Fibroblast of lung (primary cell): ENCODE data around the gene PDE10A.

ENCODE experiments used
- EZH2 ChIP-seq: IDR thresholded peaks from 2 replicates; pipeline ENCODE4 v1.5.1; 2012; ENCODE audit warnings: low read length, control low read depth, mild to moderate bottlenecking; ENCODE audit errors: missing control alignments
- TF ChIP-seq, protein P1 (sequence below), 2 donors: IDR thresholded peaks in 1 of 2; conservative IDR thresholded peaks in 1 of 2; 1 replicate in 1 of 2; 2 replicates in 1 of 2; pipeline ENCODE4 v1.5.1; 2011 to 2012; ENCODE audit warnings: low read length in 2 of 2, control low read depth in 1 of 2, inconsistent platforms in 1 of 2, low read depth in 1 of 2, mild to moderate bottlenecking in 1 of 2

DNA sequence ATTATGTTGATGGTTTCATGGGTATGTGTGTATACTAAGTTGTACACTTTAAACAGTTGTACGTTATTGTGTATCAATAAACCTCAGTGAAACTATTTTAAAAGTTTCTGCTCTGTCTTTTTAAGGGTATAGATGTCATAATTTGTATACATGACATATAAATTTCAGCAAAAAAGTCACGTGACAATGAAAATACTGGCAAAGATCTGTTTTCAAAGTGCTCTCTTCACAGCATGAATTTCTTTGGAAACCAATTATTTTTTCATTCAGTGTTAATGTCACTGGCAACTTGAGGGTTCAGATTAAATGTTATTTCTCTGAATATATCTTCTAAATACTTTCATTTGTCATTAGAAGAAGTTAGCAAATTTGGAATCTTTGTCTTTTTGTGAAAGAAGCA, 261.9 kb downstream of the PDE10A start:
- TF ChIP-seq, protein P1, sequence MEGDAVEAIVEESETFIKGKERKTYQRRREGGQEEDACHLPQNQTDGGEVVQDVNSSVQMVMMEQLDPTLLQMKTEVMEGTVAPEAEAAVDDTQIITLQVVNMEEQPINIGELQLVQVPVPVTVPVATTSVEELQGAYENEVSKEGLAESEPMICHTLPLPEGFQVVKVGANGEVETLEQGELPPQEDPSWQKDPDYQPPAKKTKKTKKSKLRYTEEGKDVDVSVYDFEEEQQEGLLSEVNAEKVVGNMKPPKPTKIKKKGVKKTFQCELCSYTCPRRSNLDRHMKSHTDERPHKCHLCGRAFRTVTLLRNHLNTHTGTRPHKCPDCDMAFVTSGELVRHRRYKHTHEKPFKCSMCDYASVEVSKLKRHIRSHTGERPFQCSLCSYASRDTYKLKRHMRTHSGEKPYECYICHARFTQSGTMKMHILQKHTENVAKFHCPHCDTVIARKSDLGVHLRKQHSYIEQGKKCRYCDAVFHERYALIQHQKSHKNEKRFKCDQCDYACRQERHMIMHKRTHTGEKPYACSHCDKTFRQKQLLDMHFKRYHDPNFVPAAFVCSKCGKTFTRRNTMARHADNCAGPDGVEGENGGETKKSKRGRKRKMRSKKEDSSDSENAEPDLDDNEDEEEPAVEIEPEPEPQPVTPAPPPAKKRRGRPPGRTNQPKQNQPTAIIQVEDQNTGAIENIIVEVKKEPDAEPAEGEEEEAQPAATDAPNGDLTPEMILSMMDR (conservative IDR thresholded peaks at IDR 0.05 in 1 of 2, IDR thresholded peaks at IDR 0.05 in 1 of 2; ENCODE audit: low read depth in 1 of 2, low read length in 2 of 2): no peak
- TF ChIP-seq EZH2: no peak
